Fibroblast of lung (primary cell): Measurements from ENCODE around the gene TSPAN11. TPM values are rescaled to one million over a fixed set of nuclear protein-coding genes. Genes with fewer than 3 reads are reported as not detected.

Experiments
- DNase-seq, 2 donors: peaks; one replicate each; pipeline versions ENCODE4 v3.0.0 to v3.0.0-alpha.2; 2010; ENCODE audit warnings: low read depth in 2 of 2
- H2AFZ ChIP-seq: 2 replicates; pipeline ENCODE4 v1.5.1; 2012; ENCODE audit warnings: low read length, control low read depth, inconsistent platforms
- H3K27ac ChIP-seq: 2 replicates; pipeline ENCODE4 v1.5.1; 2011; ENCODE audit warnings: low read length, control low read depth; ENCODE audit not compliant: insufficient read depth
- H3K27me3 ChIP-seq: 2 replicates; pipeline ENCODE4 v1.5.1; 2011; ENCODE audit warnings: mild to moderate bottlenecking, low read length; ENCODE audit not compliant: control insufficient read depth, insufficient read depth
- H3K36me3 ChIP-seq: 2 replicates; pipeline ENCODE4 v1.5.1; 2011; ENCODE audit warnings: low read length; ENCODE audit not compliant: control insufficient read depth, insufficient read depth
- H3K4me1 ChIP-seq: 2 replicates; pipeline ENCODE4 v1.5.1; 2011; ENCODE audit warnings: low read length; ENCODE audit not compliant: control insufficient read depth, insufficient read depth; ENCODE audit errors: extremely low read depth
- H3K4me2 ChIP-seq: 2 replicates; pipeline ENCODE4 v1.5.1; 2011; ENCODE audit warnings: low read length, control low read depth; ENCODE audit not compliant: insufficient read depth; ENCODE audit errors: extremely low read depth
- H3K4me3 ChIP-seq, 4 experiments: fragments of 200-600 bp in 1 of 4; sonication (generic) in 1 of 4; replicated peaks in 1 of 4; 2 replicates each; pipeline ENCODE4 v1.5.1; 2011 to 2016; ENCODE audit warnings: low read length in 4 of 4, low read depth in 3 of 4, mild to moderate bottlenecking in 3 of 4, control low read depth in 2 of 4, inconsistent platforms in 1 of 4, mixed read lengths in 1 of 4; ENCODE audit not compliant: insufficient read depth in 1 of 4; ENCODE audit errors: control extremely low read depth in 1 of 4
- H3K79me2 ChIP-seq: 2 replicates; pipeline ENCODE4 v1.5.1; 2012; ENCODE audit warnings: mild to moderate bottlenecking, low read length, inconsistent platforms; ENCODE audit not compliant: control insufficient read depth, insufficient read depth
- H3K9ac ChIP-seq: 2 replicates; pipeline ENCODE4 v1.5.1; 2011; ENCODE audit warnings: mild to moderate bottlenecking, low read length, control low read depth; ENCODE audit not compliant: insufficient read depth
- H3K9me3 ChIP-seq: 2 replicates; pipeline ENCODE4 v1.5.1; 2012; ENCODE audit warnings: low read depth, low read length; ENCODE audit not compliant: control insufficient read depth, insufficient read depth
- H4K20me1 ChIP-seq: 2 replicates; pipeline ENCODE4 v1.5.1; 2011; ENCODE audit warnings: low read length; ENCODE audit not compliant: control insufficient read depth, insufficient read depth; ENCODE audit errors: extremely low read depth
- EZH2 ChIP-seq: IDR thresholded peaks from 2 replicates; pipeline ENCODE4 v1.5.1; 2012; ENCODE audit warnings: low read length, control low read depth, mild to moderate bottlenecking; ENCODE audit errors: missing control alignments
- polyA plus RNA-seq, 2 donors: library from polyadenylated mRNA; depleted of rRNA in 1 of 2; stranded (reverse) in 1 of 2; unstranded in 1 of 2; fragments of >200 nt; gene quantifications; 2 replicates each; pipeline ENCODE4 v1.2.1, GENCODE V29; 2011 to 2012; ENCODE audit warnings: missing spikeins in 1 of 2
- total RNA-seq: library from RNA; depleted of rRNA; stranded (reverse); fragments of >200 nt; gene quantifications from 2 replicates; pipeline ENCODE4 v1.2.1, GENCODE V29; 2014
- TF ChIP-seq, protein P1 (sequence below), 2 donors: IDR thresholded peaks in 1 of 2; conservative IDR thresholded peaks in 1 of 2; 1 replicate in 1 of 2; 2 replicates in 1 of 2; pipeline ENCODE4 v1.5.1; 2011 to 2012; ENCODE audit warnings: low read length in 2 of 2, control low read depth in 1 of 2, inconsistent platforms in 1 of 2, low read depth in 1 of 2, mild to moderate bottlenecking in 1 of 2

TSPAN11 gene
- total and polyA plus RNA-seq, 2 donors (not counting 1 experiment from before 2014, with no cell fraction given): 0.02 to 2.6 TPM

DNA sequence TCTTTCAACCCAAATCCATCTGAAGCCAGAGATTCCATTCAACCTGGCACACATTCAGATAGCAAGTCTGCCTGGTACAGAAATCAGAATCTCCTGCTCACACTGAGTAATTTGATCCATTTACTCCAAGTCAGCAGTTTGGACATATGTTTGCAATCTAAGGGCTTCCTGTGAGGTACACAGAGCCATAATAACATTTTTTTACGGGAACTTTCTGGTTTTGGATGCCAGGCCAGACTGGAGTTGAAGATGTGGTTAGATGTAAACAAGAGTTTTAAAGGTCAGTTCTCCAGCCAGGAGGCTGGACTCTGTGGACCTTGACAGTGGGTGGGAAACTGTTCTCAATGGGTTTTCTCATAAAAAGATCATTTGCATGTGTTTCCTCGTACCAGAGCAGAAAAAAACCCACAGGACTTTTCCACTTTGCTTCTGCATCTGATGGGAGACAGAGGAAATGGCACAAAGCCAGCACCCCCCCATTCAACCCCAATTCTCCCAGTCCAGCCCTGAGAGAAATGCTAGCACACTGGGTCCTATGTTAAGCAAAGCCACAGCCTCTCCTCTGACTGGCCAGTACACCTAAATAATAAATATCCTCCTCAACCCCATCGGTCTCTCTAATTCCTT lies 17.7 kb upstream of the TSPAN11 start:
- H3K4me3 ChIP-seq: no peak overlapping the region
- H3K4me2 ChIP-seq: peak overlapping the region; percentile 9
- no peak overlapping the region for H3K27ac ChIP-seq

DNA sequence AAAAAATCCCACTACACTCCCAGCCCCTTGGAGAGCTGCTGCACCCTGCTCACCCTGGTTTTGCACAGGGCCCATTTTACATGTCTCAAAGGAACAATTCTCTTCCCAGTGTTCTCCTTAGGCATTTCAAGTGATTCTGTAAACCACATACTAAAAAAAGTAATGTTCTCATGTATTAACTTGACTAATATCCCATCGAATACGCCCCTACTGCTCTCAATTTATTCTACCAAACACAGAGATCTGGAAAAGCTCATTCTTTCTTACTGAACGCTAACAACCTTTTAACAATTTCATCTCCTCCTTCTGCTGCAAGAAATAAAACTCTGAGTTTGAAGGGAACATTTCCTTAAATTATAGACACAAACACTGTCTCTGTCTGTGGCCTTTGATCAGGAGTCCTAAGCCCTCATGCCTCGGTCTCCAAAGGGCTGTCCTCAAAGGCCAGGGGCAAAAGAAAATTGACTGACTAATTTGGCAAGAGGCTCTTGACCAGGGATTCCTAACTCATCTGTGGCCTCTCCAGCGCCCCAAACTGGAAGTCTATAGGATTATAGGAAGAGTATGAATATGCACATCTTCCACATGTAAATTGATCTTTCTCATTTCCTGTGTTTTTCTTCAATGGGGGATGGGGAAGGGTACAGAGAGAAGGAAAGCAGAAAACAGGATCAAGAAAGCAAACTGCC lies 17.1 kb upstream of the TSPAN11 start:
- peak in 1 of 2 donors; percentile 18 for DNase-seq
- H3K4me1 ChIP-seq: no peaks in the 10 kb centered on the region
- H3K9me3 ChIP-seq: no peaks in the 10 kb centered on the region
- no peak overlapping the region for H3K27ac ChIP-seq
- no peaks in the 10 kb centered on the region for H3K36me3 ChIP-seq
- H3K9ac ChIP-seq: no peak overlapping the region
- H2AFZ ChIP-seq: no peak overlapping the region
- H4K20me1 ChIP-seq: no peaks in the 10 kb centered on the region
- H3K79me2 ChIP-seq: no peaks in the 10 kb centered on the region
- no peak overlapping the region for H3K4me3 ChIP-seq
- H3K4me2 ChIP-seq: no peak overlapping the region
- TF ChIP-seq, protein P1, sequence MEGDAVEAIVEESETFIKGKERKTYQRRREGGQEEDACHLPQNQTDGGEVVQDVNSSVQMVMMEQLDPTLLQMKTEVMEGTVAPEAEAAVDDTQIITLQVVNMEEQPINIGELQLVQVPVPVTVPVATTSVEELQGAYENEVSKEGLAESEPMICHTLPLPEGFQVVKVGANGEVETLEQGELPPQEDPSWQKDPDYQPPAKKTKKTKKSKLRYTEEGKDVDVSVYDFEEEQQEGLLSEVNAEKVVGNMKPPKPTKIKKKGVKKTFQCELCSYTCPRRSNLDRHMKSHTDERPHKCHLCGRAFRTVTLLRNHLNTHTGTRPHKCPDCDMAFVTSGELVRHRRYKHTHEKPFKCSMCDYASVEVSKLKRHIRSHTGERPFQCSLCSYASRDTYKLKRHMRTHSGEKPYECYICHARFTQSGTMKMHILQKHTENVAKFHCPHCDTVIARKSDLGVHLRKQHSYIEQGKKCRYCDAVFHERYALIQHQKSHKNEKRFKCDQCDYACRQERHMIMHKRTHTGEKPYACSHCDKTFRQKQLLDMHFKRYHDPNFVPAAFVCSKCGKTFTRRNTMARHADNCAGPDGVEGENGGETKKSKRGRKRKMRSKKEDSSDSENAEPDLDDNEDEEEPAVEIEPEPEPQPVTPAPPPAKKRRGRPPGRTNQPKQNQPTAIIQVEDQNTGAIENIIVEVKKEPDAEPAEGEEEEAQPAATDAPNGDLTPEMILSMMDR (conservative IDR thresholded peaks at IDR 0.05 in 1 of 2, IDR thresholded peaks at IDR 0.05 in 1 of 2; ENCODE audit: low read depth in 1 of 2, low read length in 2 of 2): no peak
- H3K27me3 ChIP-seq: no peaks in the 10 kb centered on the region

More for the DNA sequence above, 17.7 kb upstream of the TSPAN11 start:
- no peaks in the 10 kb centered on the region for H3K27me3 ChIP-seq
- H3K9me3 ChIP-seq: no peaks in the 10 kb centered on the region
- no peaks in the 10 kb centered on the region for H3K36me3 ChIP-seq
- no peaks in the 10 kb centered on the region for H3K79me2 ChIP-seq
- H3K4me1 ChIP-seq: no peaks in the 10 kb centered on the region
- no peak overlapping the region for H3K9ac ChIP-seq
- TF ChIP-seq EZH2: no peak
- TF ChIP-seq, protein P1 (conservative IDR thresholded peaks at IDR 0.05 in 1 of 2, IDR thresholded peaks at IDR 0.05 in 1 of 2; ENCODE audit: low read depth in 1 of 2, low read length in 2 of 2): no peak
- no peaks in the 10 kb centered on the region for H4K20me1 ChIP-seq
- DNase-seq: peak; percentile 82 to 94
- no peak overlapping the region for H2AFZ ChIP-seq

DNA sequence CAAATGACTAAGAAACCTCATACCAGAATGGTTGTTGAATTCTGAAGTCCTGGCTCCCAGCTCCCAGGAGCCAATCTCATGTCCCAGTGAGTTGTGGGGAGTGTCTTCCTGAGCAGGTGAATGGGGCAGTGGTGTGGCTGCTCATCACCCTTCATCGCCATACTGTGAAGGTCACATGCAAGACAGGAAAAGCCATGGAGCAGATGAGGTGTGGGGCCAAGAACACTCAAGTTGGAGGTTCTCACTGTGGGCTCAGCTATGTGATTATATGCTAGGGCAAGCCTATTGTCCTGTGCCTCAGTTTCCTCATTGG lies 16.6 kb upstream of the TSPAN11 start:
- no peak for DNase-seq
- no peak overlapping the region for H3K9ac ChIP-seq
- H3K27me3 ChIP-seq: no peaks in the 10 kb centered on the region
- no peaks in the 10 kb centered on the region for H3K79me2 ChIP-seq
- no peak overlapping the region for H2AFZ ChIP-seq
- no peak overlapping the region for H3K27ac ChIP-seq
- no peaks in the 10 kb centered on the region for H3K36me3 ChIP-seq
- H3K4me3 ChIP-seq: no peak overlapping the region
- TF ChIP-seq, protein P1 (conservative IDR thresholded peaks at IDR 0.05 in 1 of 2, IDR thresholded peaks at IDR 0.05 in 1 of 2; ENCODE audit: low read depth in 1 of 2, low read length in 2 of 2): no peak
- TF ChIP-seq EZH2: no peak
- no peaks in the 10 kb centered on the region for H3K9me3 ChIP-seq
- no peaks in the 10 kb centered on the region for H4K20me1 ChIP-seq
- no peaks in the 10 kb centered on the region for H3K4me1 ChIP-seq
- no peak overlapping the region for H3K4me2 ChIP-seq
